Gastroesophageal sphincter (tissue), 3 donors: ENCODE measurements around the gene TNNI3K.

ENCODE experiments used
- POLR2A ChIP-seq, 2 donors: fragments of 450-650 bp; IDR thresholded peaks; one replicate each; pipeline ENCODE4 v1.6.1; 2017; ENCODE audit warnings: antibody characterized with exemption in 2 of 2, mild to moderate bottlenecking in 2 of 2, moderate library complexity in 1 of 2
- TF ChIP-seq, protein P1 (sequence below), 4 experiments: fragments of 200-600 bp in 2 of 4; fragments of 450-650 bp in 2 of 4; sonication (generic) in 1 of 4; IDR thresholded peaks; one replicate each; pipeline ENCODE4 v1.5.1; 2017 to 2019; ENCODE audit warnings: antibody characterized with exemption in 4 of 4, mild to moderate bottlenecking in 2 of 4, moderate library complexity in 2 of 4

DNA sequence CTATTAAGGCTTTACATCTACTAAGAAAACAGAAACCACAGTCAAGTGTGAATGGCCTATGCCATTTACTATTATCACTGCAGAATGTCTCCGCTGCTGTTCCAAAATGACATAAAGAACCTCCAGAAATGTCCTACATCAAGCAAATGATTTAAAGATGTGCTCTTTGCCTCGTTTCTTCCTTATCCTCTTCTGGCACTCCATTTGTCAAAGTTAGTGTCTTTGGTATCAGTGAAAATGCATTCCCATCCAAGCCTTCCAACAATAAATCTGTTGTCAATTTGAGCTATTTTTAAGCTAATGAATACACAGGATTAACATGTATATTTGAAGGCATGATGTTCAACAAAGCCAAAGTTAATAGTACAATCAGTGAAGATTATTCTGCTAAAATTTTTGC lies 171.6 kb downstream of the TNNI3K start:
- no peak for TF ChIP-seq POLR2A (IDR thresholded peaks at IDR 0.05)
- TF ChIP-seq, protein P1, sequence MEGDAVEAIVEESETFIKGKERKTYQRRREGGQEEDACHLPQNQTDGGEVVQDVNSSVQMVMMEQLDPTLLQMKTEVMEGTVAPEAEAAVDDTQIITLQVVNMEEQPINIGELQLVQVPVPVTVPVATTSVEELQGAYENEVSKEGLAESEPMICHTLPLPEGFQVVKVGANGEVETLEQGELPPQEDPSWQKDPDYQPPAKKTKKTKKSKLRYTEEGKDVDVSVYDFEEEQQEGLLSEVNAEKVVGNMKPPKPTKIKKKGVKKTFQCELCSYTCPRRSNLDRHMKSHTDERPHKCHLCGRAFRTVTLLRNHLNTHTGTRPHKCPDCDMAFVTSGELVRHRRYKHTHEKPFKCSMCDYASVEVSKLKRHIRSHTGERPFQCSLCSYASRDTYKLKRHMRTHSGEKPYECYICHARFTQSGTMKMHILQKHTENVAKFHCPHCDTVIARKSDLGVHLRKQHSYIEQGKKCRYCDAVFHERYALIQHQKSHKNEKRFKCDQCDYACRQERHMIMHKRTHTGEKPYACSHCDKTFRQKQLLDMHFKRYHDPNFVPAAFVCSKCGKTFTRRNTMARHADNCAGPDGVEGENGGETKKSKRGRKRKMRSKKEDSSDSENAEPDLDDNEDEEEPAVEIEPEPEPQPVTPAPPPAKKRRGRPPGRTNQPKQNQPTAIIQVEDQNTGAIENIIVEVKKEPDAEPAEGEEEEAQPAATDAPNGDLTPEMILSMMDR (IDR thresholded peaks at IDR 0.05), result no peak
